ENCODE data around the gene RBM4B. TPM values are rescaled to one million over a fixed set of nuclear protein-coding genes. Genes with fewer than 3 reads are reported as not detected.

Gene RBM4B
- total RNA-seq, 2 donors from 2014 or later, result 14.1 to 16.5 TPM

DNA sequence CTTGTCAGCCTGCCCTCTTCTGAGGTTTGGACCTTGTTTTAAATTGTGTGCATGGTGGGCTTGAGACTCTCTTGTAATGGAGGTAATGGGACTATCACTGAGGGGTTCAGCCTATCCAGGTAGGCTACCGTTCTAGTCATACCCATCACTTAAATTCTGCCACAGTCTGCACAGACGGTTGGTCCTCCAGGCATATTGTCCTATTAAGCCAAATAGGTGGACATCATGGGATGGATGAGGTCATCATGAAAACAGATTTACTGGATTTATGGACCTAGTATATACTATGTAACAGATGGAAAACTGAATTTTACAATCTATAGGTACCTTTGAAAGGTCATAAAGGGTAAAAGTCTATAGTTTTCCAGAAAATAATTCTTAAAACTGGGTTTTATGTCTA, 48.3 kb downstream of the RBM4B start:
- no peaks in the 10 kb centered on the region for H3K4me1 ChIP-seq
- intact Hi-C loops (cut with DNase I), result no loop called here
- TF ChIP-seq, protein P1, sequence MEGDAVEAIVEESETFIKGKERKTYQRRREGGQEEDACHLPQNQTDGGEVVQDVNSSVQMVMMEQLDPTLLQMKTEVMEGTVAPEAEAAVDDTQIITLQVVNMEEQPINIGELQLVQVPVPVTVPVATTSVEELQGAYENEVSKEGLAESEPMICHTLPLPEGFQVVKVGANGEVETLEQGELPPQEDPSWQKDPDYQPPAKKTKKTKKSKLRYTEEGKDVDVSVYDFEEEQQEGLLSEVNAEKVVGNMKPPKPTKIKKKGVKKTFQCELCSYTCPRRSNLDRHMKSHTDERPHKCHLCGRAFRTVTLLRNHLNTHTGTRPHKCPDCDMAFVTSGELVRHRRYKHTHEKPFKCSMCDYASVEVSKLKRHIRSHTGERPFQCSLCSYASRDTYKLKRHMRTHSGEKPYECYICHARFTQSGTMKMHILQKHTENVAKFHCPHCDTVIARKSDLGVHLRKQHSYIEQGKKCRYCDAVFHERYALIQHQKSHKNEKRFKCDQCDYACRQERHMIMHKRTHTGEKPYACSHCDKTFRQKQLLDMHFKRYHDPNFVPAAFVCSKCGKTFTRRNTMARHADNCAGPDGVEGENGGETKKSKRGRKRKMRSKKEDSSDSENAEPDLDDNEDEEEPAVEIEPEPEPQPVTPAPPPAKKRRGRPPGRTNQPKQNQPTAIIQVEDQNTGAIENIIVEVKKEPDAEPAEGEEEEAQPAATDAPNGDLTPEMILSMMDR (IDR thresholded peaks at IDR 0.05), result no peak

GRCh38 chr11:66628061-66628603, 49.6 kb downstream of the RBM4B start:
- Histone ChIP-seq H3K9me3 (no peaks in the 10 kb centered on the region), H3K27me3 (no peaks in the 10 kb centered on the region), H3K27ac (no peak overlapping the region), H3K4me3 (no peak overlapping the region), H3K9ac (ENCODE audit: low read depth in 2 of 2, low read length in 2 of 2) (no peak overlapping the region), H3K36me3 (peaks cover 36% of the 10 kb centered on the region), H3K4me1 (no peaks in the 10 kb centered on the region)
- TF ChIP-seq, protein P1 (IDR thresholded peaks at IDR 0.05), result no peak
- intact Hi-C loops (cut with DNase I), result no loop called here
- DNase-seq, result no peak

More for the DNA sequence above, 48.3 kb downstream of the RBM4B start:
- Histone ChIP-seq H3K4me3 (no peak overlapping the region), H3K9me3 (no peaks in the 10 kb centered on the region), H3K36me3 (peaks cover 34% of the 10 kb centered on the region), H3K9ac (ENCODE audit: low read depth in 2 of 2, low read length in 2 of 2) (no peak overlapping the region), H3K27ac (no peak overlapping the region), H3K27me3 (no peaks in the 10 kb centered on the region)
- no peak for DNase-seq

GRCh38 chr11:66626926-66627325, 50.8 kb downstream of the RBM4B start:
- Histone ChIP-seq H3K9me3 (no peaks in the 10 kb centered on the region), H3K27me3 (no peaks in the 10 kb centered on the region), H3K4me3 (no peak overlapping the region), H3K9ac (ENCODE audit: low read depth in 2 of 2, low read length in 2 of 2) (no peak overlapping the region), H3K27ac (no peak overlapping the region), H3K4me1 (no peaks in the 10 kb centered on the region), H3K36me3 (peaks cover 36% of the 10 kb centered on the region)
- TF ChIP-seq, protein P1 (IDR thresholded peaks at IDR 0.05), result no peak
- intact Hi-C loops (cut with DNase I), result no loop called here
- no peak for DNase-seq

GRCh38 chr11:66626382-66626781, 51.3 kb downstream of the RBM4B start:
- no peak for DNase-seq
- H3K4me3 ChIP-seq, result no peak overlapping the region
- TF ChIP-seq, protein P1 (IDR thresholded peaks at IDR 0.05), result no peak
- H3K36me3 ChIP-seq, result peaks cover 36% of the 10 kb centered on the region
- H3K9me3 ChIP-seq, result no peaks in the 10 kb centered on the region
- no peak overlapping the region for H3K27ac ChIP-seq
- intact Hi-C loops (cut with DNase I), result no loop called here
- no peaks in the 10 kb centered on the region for H3K4me1 ChIP-seq
- no peaks in the 10 kb centered on the region for H3K27me3 ChIP-seq
- H3K9ac ChIP-seq (ENCODE audit: low read depth in 2 of 2, low read length in 2 of 2), result no peak overlapping the region

GRCh38 chr11:66625752-66626149, 51.9 kb downstream of the RBM4B start:
- TF ChIP-seq, protein P1 (IDR thresholded peaks at IDR 0.05), result no peak
- intact Hi-C loops (cut with DNase I), result no loop called here
- H3K36me3 ChIP-seq, result peaks cover 36% of the 10 kb centered on the region
- no peak overlapping the region for H3K27ac ChIP-seq
- H3K27me3 ChIP-seq, result no peaks in the 10 kb centered on the region
- H3K9ac ChIP-seq (ENCODE audit: low read depth in 2 of 2, low read length in 2 of 2), result no peak overlapping the region
- H3K9me3 ChIP-seq, result no peaks in the 10 kb centered on the region
- H3K4me1 ChIP-seq, result peaks cover 4% of the 10 kb centered on the region
- H3K4me3 ChIP-seq, result no peak overlapping the region
- DNase-seq, result no peak
